CD14-positive monocyte (primary cell): ENCODE data around the gene LRRTM4. TPM values are rescaled to one million over a fixed set of nuclear protein-coding genes. Genes with fewer than 3 reads are reported as not detected.

Source experiments
- DNase-seq, 3 donors: peaks; one replicate each; pipeline ENCODE4 v3.0.0-alpha.2; 2011 to 2022
- H2AFZ ChIP-seq: 2 replicates; pipeline ENCODE4 v1.6.0; 2012; ENCODE audit warnings: mild to moderate bottlenecking, low read depth, low read length, inconsistent platforms; ENCODE audit not compliant: insufficient read depth, poor library complexity, severe bottlenecking
- H3K27ac ChIP-seq, 2 donors: 1 replicate in 1 of 2; 2 replicates in 1 of 2; pipeline ENCODE4 v1.5.1; 2012 to 2013; ENCODE audit warnings: low read length in 2 of 2, control low read depth in 1 of 2, inconsistent platforms in 1 of 2, low read depth in 1 of 2, mild to moderate bottlenecking in 1 of 2
- H3K27me3 ChIP-seq, 2 donors: one replicate each; pipeline versions ENCODE4 v1.6.0 to v1.6.1; 2011 to 2013; ENCODE audit warnings: low read length in 2 of 2; ENCODE audit not compliant: control insufficient read depth in 2 of 2, insufficient read depth in 2 of 2
- H3K36me3 ChIP-seq, 2 donors: replicated peaks in 1 of 2; 1 replicate in 1 of 2; 2 replicates in 1 of 2; pipeline versions ENCODE4 v1.5.1 to v1.6.1; 2012 to 2013; ENCODE audit warnings: low read length in 2 of 2, control low read depth in 1 of 2, inconsistent platforms in 1 of 2, mild to moderate bottlenecking in 1 of 2; ENCODE audit not compliant: insufficient read depth in 2 of 2, control insufficient read depth in 1 of 2
- H3K4me1 ChIP-seq, 2 donors: 1 replicate in 1 of 2; 2 replicates in 1 of 2; pipeline versions ENCODE4 v1.5.1 to v1.6.1; 2012 to 2013; ENCODE audit warnings: low read length in 2 of 2, control low read depth in 1 of 2, inconsistent platforms in 1 of 2, mild to moderate bottlenecking in 1 of 2, moderate library complexity in 1 of 2; ENCODE audit not compliant: insufficient read depth in 2 of 2, control insufficient read depth in 1 of 2
- H3K4me2 ChIP-seq: replicated peaks from 2 replicates; pipeline ENCODE3; 2012; ENCODE audit warnings: low read length, moderate library complexity, mild to moderate bottlenecking; ENCODE audit not compliant: poor library complexity, severe bottlenecking; ENCODE audit errors: extremely low read depth
- H3K4me3 ChIP-seq, 3 experiments: fragments of 200-600 bp in 1 of 3; sonication (generic) in 1 of 3; replicated peaks in 1 of 3; 1 replicate in 2 of 3; 2 replicates in 1 of 3; pipeline ENCODE4 v1.5.1; 2011 to 2013; ENCODE audit warnings: low read length in 3 of 3, mild to moderate bottlenecking in 3 of 3, control low read depth in 2 of 3, low read depth in 2 of 3, inconsistent platforms in 1 of 3, moderate library complexity in 1 of 3
- H3K79me2 ChIP-seq: 2 replicates; pipeline ENCODE4 v1.6.0; 2012; ENCODE audit warnings: mild to moderate bottlenecking, control low read depth, inconsistent platforms, low read length, moderate library complexity; ENCODE audit not compliant: insufficient read depth
- H3K9ac ChIP-seq: 2 replicates; pipeline ENCODE4 v1.6.0; 2017; ENCODE audit warnings: low read length, mild to moderate bottlenecking; ENCODE audit not compliant: insufficient read depth, poor library complexity, severe bottlenecking
- H3K9me3 ChIP-seq, 2 donors: replicated peaks in 1 of 2; 1 replicate in 1 of 2; 2 replicates in 1 of 2; pipeline versions ENCODE4 v1.5.1 to v1.6.1; 2012 to 2013; ENCODE audit warnings: low read length in 2 of 2, control low read depth in 1 of 2; ENCODE audit not compliant: control insufficient read depth in 1 of 2, insufficient read depth in 1 of 2
- H4K20me1 ChIP-seq: 2 replicates; pipeline ENCODE4 v1.6.0; 2012; ENCODE audit warnings: mild to moderate bottlenecking, low read length, control low read depth, moderate library complexity; ENCODE audit not compliant: insufficient read depth
- H3K27ac Mint-ChIP-seq, 7 donors: one replicate each; pipeline ENCODE4 v1.8.0; 2020; ENCODE audit warnings: mild to moderate bottlenecking in 7 of 7, mixed read lengths in 7 of 7, moderate library complexity in 6 of 7, inconsistent platforms in 2 of 7
- H3K27me3 Mint-ChIP-seq, 3 donors: one replicate each; pipeline ENCODE4 v1.8.0; 2021 to 2022; ENCODE audit warnings: low read depth in 3 of 3, mild to moderate bottlenecking in 3 of 3, mixed read lengths in 3 of 3, moderate library complexity in 3 of 3, inconsistent platforms in 1 of 3
- H3K36me3 Mint-ChIP-seq, 2 donors: one replicate each; pipeline ENCODE4 v1.8.0; 2020; ENCODE audit warnings: mixed read lengths in 2 of 2, inconsistent platforms in 1 of 2, mild to moderate bottlenecking in 1 of 2
- H3K4me1 Mint-ChIP-seq: one replicate; pipeline ENCODE4 v1.8.0; 2020; ENCODE audit warnings: mild to moderate bottlenecking, mixed read lengths
- H3K4me3 Mint-ChIP-seq, 2 donors: one replicate each; pipeline ENCODE4 v1.8.0; 2020; ENCODE audit warnings: mild to moderate bottlenecking in 2 of 2, mixed read lengths in 2 of 2, moderate library complexity in 1 of 2
- H3K9me3 Mint-ChIP-seq, 7 donors: one replicate each; pipeline ENCODE4 v1.8.0; 2020 to 2022; ENCODE audit warnings: mixed read lengths in 7 of 7, mild to moderate bottlenecking in 6 of 7, moderate library complexity in 6 of 7, inconsistent platforms in 2 of 7
- CTCF ChIP-seq: fragments of 200-600 bp; IDR thresholded peaks from one replicate; pipeline ENCODE4 v1.8.0; 2022; ENCODE audit warnings: antibody characterized with exemption, mild to moderate bottlenecking
- WGBS: methylation state at CpG from one replicate; pipeline ENCODE4 v1.1.5; 2013; ENCODE audit warnings: missing lambda C conversion rate; ENCODE audit not compliant: insufficient coverage; 5-methylcytosine and 5-hydroxymethylcytosine counted together
- intact Hi-C, 2 donors: fragments of 100-400 bp; cut with micrococcal nuclease; formaldehyde crosslinking; loops; one replicate each; pipeline versions ENCODE4 v1.15.0 to v1.15.1; 2023
- polyA plus RNA-seq, 3 donors: library from polyadenylated mRNA; depleted of rRNA in 1 of 3; unstranded in 2 of 3; stranded (reverse) in 1 of 3; fragments of 300-500 nt in 2 of 3; fragments of >200 nt in 1 of 3; fragmentation: Illumina TruSeq in 2 of 3; gene quantifications; 1 replicate in 2 of 3; 2 replicates in 1 of 3; pipeline ENCODE4 v1.2.3, GENCODE V29; 2012 to 2021

The LRRTM4 gene
- polyA plus RNA-seq, 3 donors = not detected

- Mint-ChIP-seq H3K27ac (no peak overlapping the region), H3K9me3 (peaks cover 0 to 3% (median 1%) of the 10 kb centered on the region in 7 donors), H3K36me3 (no peaks in the 10 kb centered on the region)
Measured at GRCh38 chr2:77201755-77202154, 320.4 kb downstream of the LRRTM4 start.

DNA sequence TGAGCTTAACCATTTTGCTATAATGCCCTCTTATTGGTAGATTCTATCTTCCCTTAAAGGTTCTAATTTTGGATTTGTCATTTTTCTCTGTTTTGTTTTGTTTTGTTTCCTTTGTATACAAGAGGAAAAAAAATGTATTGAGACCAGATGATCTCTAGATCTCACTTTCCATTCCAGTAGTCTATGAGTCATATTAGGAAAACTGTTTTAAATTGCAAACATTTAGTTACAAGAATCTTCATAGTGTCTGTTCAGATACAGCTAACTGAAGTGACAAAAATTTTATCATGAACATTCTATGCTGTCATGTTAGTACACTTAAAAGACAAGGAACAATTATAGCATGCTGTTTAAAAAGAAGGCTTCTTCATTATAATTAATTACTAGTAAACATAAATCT, 322.8 kb downstream of the LRRTM4 start:
- Histone ChIP-seq H4K20me1 (no peaks in the 10 kb centered on the region), H3K9ac (no peak overlapping the region), H3K27ac (no peak overlapping the region), H3K79me2 (no peaks in the 10 kb centered on the region), H3K4me1 (no peaks in the 10 kb centered on the region), H3K9me3 (no peaks in the 10 kb centered on the region), H3K27me3 (no peaks in the 10 kb centered on the region), H3K4me2 (no peak overlapping the region), H3K4me3 (no peak overlapping the region), H2AFZ (no peak overlapping the region), H3K36me3 (no peaks in the 10 kb centered on the region)
- H3K4me3 Mint-ChIP-seq = no peak overlapping the region
- H3K27me3 Mint-ChIP-seq = no peaks in the 10 kb centered on the region
- H3K4me1 Mint-ChIP-seq = no peaks in the 10 kb centered on the region
- TF ChIP-seq CTCF = no peak
- intact Hi-C loops = no loop called here
- DNase-seq = no peak
- peaks cover 0 to 2% (median 0%) of the 10 kb centered on the region in 7 donors for H3K9me3 Mint-ChIP-seq
- no peak overlapping the region for H3K27ac Mint-ChIP-seq
- H3K36me3 Mint-ChIP-seq = no peaks in the 10 kb centered on the region

More at GRCh38 chr2:77201755-77202154, 320.4 kb downstream of the LRRTM4 start:
- DNase-seq = no peak
- Mint-ChIP-seq H3K4me1 (no peaks in the 10 kb centered on the region), H3K27me3 (no peaks in the 10 kb centered on the region), H3K4me3 (no peak overlapping the region)
- no peaks in the 10 kb centered on the region for H3K27me3 ChIP-seq
- no peak overlapping the region for H2AFZ ChIP-seq
- H3K4me1 ChIP-seq = no peaks in the 10 kb centered on the region
- H3K9me3 ChIP-seq = no peaks in the 10 kb centered on the region
- TF ChIP-seq CTCF = no peak
- intact Hi-C loops = no loop called here
- H3K4me2 ChIP-seq = no peak overlapping the region
- H3K9ac ChIP-seq = no peak overlapping the region
- 95% methylated on average over 1 of the region's 2 CpGs for WGBS
- no peak overlapping the region for H3K4me3 ChIP-seq
- no peaks in the 10 kb centered on the region for H3K36me3 ChIP-seq
- no peaks in the 10 kb centered on the region for H3K79me2 ChIP-seq
- no peaks in the 10 kb centered on the region for H4K20me1 ChIP-seq
- no peak overlapping the region for H3K27ac ChIP-seq
